Lower leg skin (tissue), 3 donors: Measurements from ENCODE around the gene TAF1A.

ENCODE experiments used
- POLR2A ChIP-seq, 2 donors: fragments of 450-650 bp; IDR thresholded peaks; one replicate each; pipeline ENCODE4 v1.6.1; 2016 to 2017; ENCODE audit warnings: antibody characterized with exemption in 2 of 2, mild to moderate bottlenecking in 1 of 2, moderate library complexity in 1 of 2
- TF ChIP-seq, protein P1 (sequence below), 3 donors: fragments of 450-650 bp; IDR thresholded peaks; one replicate each; pipeline ENCODE4 v1.5.1; 2016; ENCODE audit warnings: antibody characterized with exemption in 3 of 3, mild to moderate bottlenecking in 3 of 3, moderate library complexity in 2 of 3

GRCh38 chr1:222594789-222595188 lies 5.1 kb upstream of the TAF1A start:
- TF ChIP-seq, protein P1, sequence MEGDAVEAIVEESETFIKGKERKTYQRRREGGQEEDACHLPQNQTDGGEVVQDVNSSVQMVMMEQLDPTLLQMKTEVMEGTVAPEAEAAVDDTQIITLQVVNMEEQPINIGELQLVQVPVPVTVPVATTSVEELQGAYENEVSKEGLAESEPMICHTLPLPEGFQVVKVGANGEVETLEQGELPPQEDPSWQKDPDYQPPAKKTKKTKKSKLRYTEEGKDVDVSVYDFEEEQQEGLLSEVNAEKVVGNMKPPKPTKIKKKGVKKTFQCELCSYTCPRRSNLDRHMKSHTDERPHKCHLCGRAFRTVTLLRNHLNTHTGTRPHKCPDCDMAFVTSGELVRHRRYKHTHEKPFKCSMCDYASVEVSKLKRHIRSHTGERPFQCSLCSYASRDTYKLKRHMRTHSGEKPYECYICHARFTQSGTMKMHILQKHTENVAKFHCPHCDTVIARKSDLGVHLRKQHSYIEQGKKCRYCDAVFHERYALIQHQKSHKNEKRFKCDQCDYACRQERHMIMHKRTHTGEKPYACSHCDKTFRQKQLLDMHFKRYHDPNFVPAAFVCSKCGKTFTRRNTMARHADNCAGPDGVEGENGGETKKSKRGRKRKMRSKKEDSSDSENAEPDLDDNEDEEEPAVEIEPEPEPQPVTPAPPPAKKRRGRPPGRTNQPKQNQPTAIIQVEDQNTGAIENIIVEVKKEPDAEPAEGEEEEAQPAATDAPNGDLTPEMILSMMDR (IDR thresholded peaks at IDR 0.05), result no peak
- no peak for TF ChIP-seq POLR2A (IDR thresholded peaks at IDR 0.05)
